ENCODE measurements around the gene RELT.

Gene RELT

GRCh38 chr11:73376803-73377629, 817 bp downstream of the RELT start:
- DNase-seq (ENCODE audit: low read depth): peak; percentile 65

DNA sequence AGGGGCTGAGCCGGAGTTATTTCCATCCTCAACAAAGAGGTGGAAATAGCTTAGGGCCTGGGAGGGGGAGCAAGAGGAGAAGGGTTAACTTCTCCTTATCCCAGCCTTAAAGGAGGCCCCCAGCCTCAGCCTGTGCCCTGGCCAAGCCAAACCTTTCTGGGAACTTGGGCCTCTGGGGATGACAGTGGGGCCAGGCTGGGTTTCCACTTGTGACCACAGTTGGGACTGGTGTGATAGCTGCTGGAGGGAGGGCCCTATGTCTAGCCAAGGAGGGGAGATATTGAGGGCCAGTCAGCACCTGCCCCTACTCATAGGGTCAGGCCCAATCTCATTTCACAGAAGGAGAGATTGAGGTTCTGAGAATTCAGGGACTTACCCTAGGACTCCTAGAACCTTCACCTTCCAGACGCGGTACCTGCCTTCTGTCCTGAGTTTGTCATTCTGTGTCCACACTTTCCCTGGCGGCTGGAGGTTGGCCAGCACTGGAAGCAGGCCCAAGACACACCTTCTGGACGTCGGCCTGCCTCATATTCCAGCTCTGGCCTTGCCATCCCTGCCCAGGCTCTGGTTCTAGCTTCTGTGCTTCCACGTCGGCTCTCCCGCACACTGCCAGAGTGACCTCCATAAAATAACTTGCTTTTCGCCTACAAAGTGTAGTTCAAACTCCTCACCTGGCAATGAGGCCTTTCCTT, 3.1 kb downstream of the RELT start:
- no peak for DNase-seq (ENCODE audit: low read depth)

GRCh38 chr11:73380331-73380730, 4.1 kb downstream of the RELT start:
- DNase-seq (ENCODE audit: low read depth): no peak

GRCh38 chr11:73380897-73381410, 4.8 kb downstream of the RELT start:
- no peak for DNase-seq (ENCODE audit: low read depth)

GRCh38 chr11:73381589-73381988, 5.4 kb downstream of the RELT start:
- DNase-seq (ENCODE audit: low read depth): no peak

DNA sequence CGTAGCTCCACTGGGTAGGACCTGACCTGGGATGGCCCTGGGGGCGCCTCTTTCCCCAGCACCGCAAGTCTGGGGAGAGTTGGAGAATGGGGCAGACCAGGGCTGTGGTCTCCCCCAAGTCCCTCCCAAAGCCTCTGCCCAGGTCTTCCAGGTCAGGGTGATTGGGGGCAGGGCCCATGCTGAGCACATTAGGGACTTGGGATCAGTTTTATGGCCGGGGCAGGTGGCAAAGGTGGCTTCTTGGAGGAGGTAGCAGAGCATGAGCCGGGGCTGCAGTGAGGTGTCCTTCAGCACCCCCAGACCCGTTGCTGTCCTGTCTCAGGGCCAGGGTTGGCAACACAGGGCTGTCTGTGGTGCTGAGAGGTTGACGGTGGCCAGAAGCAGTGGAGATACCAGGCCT, 6.0 kb downstream of the RELT start:
- no peak for DNase-seq (ENCODE audit: low read depth)

DNA sequence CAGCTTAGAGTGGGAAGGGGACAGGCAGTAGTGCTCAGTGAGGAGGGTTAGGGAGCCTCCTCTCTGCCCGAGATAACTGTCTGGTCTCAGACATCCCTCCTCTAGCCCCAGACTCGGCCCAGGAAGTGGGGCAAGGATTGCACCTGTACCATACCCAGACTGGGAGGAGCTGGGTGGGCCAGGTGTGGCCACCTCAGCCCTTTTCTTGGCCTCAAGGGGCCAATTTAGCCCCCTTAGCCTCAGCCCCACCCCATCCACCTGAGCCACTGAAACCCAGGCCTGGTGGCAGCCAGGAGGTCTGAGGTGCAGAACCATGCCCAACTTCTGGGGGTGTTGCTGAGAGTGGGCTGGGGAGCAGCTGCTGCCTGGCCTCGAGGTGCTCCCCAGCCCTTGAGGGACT, 6.5 kb downstream of the RELT start:
- no peak for DNase-seq (ENCODE audit: low read depth)

DNA sequence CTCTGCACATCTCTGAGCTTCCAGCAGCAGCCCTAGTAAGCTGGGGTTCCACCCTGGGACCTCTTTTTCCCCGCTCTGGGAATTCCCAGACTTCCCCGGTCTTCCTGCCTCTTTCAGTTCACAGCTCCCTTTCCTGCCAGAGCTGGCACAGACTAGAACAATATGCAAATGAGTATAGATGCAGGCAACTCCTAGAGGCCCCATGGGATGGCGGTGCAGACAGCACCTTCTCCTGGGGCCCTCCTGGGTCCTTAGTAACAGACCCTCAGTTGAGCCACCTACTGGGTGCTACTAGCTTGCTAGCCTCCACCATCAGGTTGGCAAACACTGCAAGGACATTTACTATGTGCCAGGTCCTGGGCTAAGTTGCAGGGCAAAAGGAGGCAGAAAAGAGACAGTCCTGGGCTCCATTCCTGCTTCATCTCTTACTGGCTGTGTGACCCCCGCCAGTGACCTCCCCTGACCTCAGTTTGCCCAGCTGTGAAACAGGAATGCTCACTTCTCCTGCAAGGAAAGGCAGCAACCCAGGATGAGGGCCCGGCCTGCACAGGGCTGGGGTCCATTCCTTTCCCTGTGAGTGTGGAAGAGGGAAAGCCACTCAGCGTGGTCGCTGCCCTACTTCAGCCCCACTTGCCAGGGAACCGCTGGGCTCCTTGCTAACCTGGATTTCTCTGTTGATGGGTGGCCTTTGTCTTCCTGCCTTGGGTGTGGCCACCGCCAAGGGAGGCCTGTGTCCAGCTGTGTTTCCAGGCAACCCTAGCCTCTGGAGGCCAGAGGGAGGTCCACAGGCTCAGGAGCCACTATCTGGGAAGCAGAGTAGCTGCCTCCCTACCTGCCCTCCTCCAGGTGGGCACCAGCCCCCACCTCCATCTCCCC, 7.3 kb downstream of the RELT start:
- DNase-seq (ENCODE audit: low read depth): no peak

GRCh38 chr11:73384125-73384441, 7.9 kb downstream of the RELT start:
- no peak for DNase-seq (ENCODE audit: low read depth)

- DNase-seq (ENCODE audit: low read depth): no peak
These were observed 8.3 kb downstream of the RELT start for GRCh38 chr11:73384531-73384871.

DNA sequence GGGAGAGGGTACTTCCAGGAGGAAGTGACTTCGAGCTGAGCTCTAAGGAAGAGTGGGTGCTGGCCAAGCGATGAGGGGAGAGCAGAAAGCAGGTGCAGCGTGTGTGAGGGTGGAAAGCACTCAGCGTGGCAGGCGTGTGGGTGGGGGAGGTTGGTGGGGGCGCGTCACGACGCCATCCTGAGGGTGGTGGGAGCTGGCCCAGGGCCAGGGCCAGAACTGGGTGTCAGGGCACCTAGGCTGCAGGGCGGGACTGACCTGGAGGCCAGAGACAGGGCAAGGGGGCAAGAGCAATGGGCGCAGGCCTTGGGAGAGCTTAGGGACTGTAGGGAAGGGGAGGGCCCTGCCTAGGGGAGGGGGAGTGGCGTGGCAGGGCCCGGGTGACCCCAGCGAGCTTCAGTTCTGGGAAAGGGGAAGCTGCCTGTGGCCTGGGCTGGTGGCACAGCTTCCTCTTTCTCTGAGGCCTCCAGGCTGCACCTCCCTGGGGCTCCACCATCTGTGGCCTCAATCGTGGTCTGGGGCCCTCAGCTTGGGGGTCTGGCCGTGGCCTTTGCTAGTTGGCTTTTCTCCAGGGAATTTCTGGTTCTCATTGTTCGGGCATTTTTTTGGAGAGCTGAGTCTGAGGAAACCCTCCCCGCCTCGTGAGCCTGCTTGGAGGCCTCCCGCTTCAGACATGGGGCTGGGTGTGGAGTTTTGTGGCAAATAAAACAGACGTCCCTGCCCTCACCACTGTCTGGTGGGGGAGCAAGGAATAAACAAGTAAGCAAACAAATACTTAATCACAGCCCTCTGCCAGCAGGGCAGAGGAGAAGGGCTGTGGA, 8.9 kb downstream of the RELT start:
- DNase-seq (ENCODE audit: low read depth): no peak

DNA sequence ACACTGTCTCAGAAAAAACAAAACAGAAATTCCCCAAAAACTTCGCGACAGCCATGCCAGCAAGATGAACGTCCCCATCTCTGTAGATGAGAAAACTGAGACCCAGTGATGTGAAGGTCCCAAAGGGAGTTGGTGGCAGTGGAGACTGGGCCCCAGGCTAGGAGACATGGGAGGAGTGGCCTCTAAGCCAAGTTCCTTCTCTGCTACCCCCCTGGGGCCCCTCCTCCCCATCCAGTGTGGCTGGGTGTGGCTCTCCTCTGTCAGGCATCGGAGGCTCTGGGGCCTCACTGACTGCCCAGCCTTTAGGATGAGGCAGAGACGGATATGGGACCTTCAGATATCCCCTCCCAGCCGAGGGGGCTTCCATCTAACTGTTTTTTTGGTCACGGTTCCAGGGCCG, 9.8 kb downstream of the RELT start:
- no peak for DNase-seq (ENCODE audit: low read depth)

DNA sequence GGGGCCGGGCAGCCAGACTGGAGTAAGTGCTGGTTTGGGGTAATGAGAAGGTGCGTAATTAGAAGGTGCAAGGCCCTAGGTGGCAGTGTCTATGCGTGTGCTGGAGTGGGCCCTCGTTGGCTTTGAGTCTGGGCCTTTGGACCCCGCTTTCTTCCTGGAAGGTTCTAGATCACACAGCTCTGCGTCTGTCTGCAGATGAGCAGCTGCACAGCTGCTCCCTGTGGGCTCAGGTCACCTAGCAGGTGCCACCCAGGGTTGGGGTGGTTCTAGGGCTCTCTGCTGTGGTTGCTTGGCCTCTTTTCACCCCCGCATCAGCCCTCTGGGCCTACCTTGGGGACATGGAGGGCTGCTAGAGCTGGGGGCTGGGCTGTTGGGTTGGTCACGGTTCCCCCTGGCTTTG, 10.3 kb downstream of the RELT start:
- DNase-seq (ENCODE audit: low read depth): no peak

DNA sequence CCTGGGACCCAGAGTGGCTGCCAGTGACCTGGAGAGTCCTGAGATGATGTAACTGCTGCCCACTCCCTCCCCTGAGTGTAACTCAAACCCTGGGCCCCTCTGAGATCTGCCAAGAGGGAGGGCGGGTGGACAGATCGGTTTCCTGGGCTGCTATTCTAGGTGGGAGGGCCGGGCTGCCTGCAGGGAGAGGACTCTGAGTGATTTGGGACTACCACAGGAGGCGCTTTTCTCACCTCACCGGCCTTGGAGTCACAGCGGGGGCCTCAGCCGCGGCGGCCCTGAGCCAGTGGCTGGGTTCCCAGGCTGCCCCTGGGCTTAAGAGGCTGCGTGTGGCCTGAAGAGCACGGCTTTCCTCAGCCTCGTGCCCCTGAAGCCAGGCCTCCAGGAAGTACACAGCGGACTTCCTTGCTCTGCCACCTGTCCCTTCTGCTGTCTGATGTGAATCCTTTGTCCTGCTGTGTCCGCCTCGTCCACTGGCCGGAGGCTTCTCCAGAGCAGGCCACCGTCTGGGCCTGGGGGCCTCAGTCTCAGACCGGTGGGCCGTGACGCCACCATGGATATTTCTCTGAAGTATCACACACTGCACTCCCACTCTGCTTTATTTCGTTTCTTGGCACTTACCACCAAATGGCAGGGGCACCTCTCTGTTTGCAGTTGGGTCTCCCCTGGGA, 11.5 kb downstream of the RELT start:
- no peak for DNase-seq (ENCODE audit: low read depth)

GRCh38 chr11:73388265-73389133, 12.3 kb downstream of the RELT start:
- DNase-seq (ENCODE audit: low read depth): no peak

DNA sequence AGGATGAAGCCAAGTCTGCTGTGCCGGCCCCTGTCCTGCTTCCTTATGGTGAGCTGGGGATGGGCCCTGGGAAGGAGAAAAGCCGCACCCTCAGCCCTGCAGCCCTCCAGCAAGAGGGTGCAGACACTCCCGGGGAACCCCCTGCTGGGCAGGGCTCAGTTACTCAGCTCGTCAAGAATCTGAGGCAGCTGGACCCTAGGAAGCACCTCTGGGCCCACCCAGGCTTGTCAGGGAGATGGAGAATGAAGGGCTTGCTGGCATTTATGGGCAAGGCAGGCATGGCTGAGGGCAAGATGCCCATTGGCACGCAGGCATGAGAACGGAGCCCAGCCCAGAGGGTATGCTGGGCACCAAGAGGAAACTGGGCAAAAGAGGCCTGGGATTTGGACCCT, 12.9 kb downstream of the RELT start:
- DNase-seq (ENCODE audit: low read depth): no peak

GRCh38 chr11:73389916-73390315, 13.7 kb downstream of the RELT start:
- no peak for DNase-seq (ENCODE audit: low read depth)

- DNase-seq (ENCODE audit: low read depth): no peak
These were observed 14.7 kb downstream of the RELT start for GRCh38 chr11:73390601-73391565.

DNA sequence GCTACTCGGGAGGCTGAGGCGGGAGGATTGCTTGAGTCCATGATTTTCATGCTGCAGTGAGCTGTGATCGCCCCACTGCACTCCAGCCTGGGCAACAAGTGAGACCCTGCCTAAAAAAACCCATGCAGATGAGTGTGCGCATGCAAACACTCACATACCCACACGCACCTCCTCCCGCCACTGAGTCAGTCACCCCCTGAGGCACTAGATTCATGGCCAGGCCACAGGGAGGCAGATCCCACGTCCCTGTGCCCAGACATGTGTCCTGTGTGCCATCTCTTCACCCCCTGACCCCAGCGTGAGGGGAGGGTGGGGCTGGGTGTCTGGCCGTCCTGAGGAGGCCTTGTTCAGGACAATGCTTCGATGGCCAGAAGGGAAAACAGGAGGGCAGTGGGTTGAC, 15.5 kb downstream of the RELT start:
- no peak for DNase-seq (ENCODE audit: low read depth)
